Prostate gland (tissue), 2 donors: ENCODE measurements around the gene MYH8. TPM values are rescaled to one million over a fixed set of nuclear protein-coding genes. Genes with fewer than 3 reads are reported as not detected.

Experiments used
- DNase-seq: peaks from one replicate; pipeline ENCODE4 v3.0.0-alpha.2; 2019; ENCODE audit warnings: low spot score
- H3K27ac ChIP-seq, 2 donors: fragments of 200-600 bp; sonication (generic); 2 replicates each; pipeline ENCODE4 v1.5.1; 2017 to 2019
- H3K27me3 ChIP-seq: fragments of 200-600 bp; sonication (generic); replicated peaks from 2 replicates; pipeline ENCODE4 v1.5.1; 2019; ENCODE audit not compliant: insufficient read depth
- H3K36me3 ChIP-seq, 2 donors: fragments of 200-600 bp; sonication (generic); 1 replicate in 1 of 2; 2 replicates in 1 of 2; pipeline versions ENCODE4 v1.5.1 to v1.8.1; 2017 to 2019
- H3K4me1 ChIP-seq: fragments of 200-600 bp; sonication (generic); replicated peaks from 2 replicates; pipeline ENCODE4 v1.5.1; 2019
- H3K4me3 ChIP-seq, 2 donors: fragments of 200-600 bp; sonication (generic); 2 replicates each; pipeline ENCODE4 v1.5.1; 2017 to 2019
- H3K9me3 ChIP-seq: fragments of 200-600 bp; sonication (generic); 2 replicates; pipeline ENCODE4 v1.5.1; 2017
- CTCF ChIP-seq, 4 experiments: fragments of 200-600 bp in 2 of 4; fragments of 450-650 bp in 2 of 4; sonication (generic) in 2 of 4; IDR thresholded peaks; 1 replicate in 3 of 4; 2 replicates in 1 of 4; pipeline ENCODE4 v1.5.1; 2016 to 2019; ENCODE audit warnings: antibody characterized with exemption in 4 of 4, mild to moderate bottlenecking in 2 of 4, moderate library complexity in 2 of 4
- POLR2A ChIP-seq: fragments of 450-650 bp; IDR thresholded peaks from one replicate; pipeline ENCODE4 v1.6.1; 2016; ENCODE audit warnings: antibody characterized with exemption, mild to moderate bottlenecking
- POLR2AphosphoS5 ChIP-seq: sonication (generic); formaldehyde crosslinking; IDR thresholded peaks from one replicate; pipeline ENCODE4 v1.6.1; 2017; ENCODE audit warnings: antibody characterized with exemption
- WGBS: methylation state at CpG from one replicate; pipeline ENCODE4 v1.1.5; 2018; 5-methylcytosine and 5-hydroxymethylcytosine counted together
- intact Hi-C: fragments of 100-400 bp; cut with DNase I; formaldehyde crosslinking; loops from one replicate; pipeline ENCODE4 v1.14.2; 2022
- total RNA-seq, 2 donors: library from RNA; depleted of rRNA; stranded (reverse); fragments of >200 nt; gene quantifications; one replicate each; pipeline ENCODE4 v1.1.0, GENCODE V29; 2016

Gene MYH8
- total RNA-seq, 2 donors from 2014 or later = 0.05 to 0.40 TPM

- 60% methylated on average over 2 of the region's 2 CpGs for WGBS
- no peak for DNase-seq
- Histone ChIP-seq H3K9me3 (no peaks in the 10 kb centered on the region), H3K27me3 (no peaks in the 10 kb centered on the region), H3K27ac (no peak overlapping the region), H3K36me3 (no peaks in the 10 kb centered on the region), H3K4me1 (no peaks in the 10 kb centered on the region), H3K4me3 (no peak overlapping the region)
- TF ChIP-seq POLR2AphosphoS5 (no peak), POLR2A (no peak), CTCF (IDR thresholded peaks at IDR 0.05) (no peak)
- intact Hi-C loops = no loop called here
Measured at GRCh38 chr17:10429421-10430045, 7.8 kb upstream of the MYH8 start.

DNA sequence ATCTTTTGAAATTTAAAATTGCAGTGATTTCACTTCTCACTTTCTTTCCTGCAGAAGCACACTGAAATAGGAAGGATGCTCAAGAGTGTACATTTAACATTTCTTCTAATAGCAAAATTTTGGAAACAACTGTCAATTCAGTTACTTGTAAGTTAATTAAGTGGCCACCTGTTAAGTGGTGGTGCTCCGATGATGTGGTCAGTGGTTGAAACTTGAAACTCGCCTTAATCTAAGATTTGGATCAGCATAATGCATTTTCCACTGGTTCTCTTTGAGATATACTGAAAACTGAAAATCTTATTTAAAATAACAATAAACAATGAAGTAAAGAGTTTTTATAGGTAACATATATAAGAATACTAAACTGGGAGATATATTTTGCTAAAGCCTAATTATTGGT is 7.0 kb upstream of the MYH8 start:
- no peaks in the 10 kb centered on the region for H3K36me3 ChIP-seq
- no peaks in the 10 kb centered on the region for H3K27me3 ChIP-seq
- intact Hi-C loops = no loop called here
- no peak overlapping the region for H3K4me3 ChIP-seq
- H3K4me1 ChIP-seq = no peaks in the 10 kb centered on the region
- no peaks in the 10 kb centered on the region for H3K9me3 ChIP-seq
- 77% methylated on average over 2 of the region's 2 CpGs for WGBS
- TF ChIP-seq CTCF (IDR thresholded peaks at IDR 0.05) = no peak
- TF ChIP-seq POLR2A = no peak
- TF ChIP-seq POLR2AphosphoS5 = no peak
- no peak for DNase-seq
- H3K27ac ChIP-seq = no peak overlapping the region

GRCh38 chr17:10421211-10421610 is 539 bp downstream of the MYH8 start:
- Histone ChIP-seq H3K27ac (no peak overlapping the region), H3K27me3 (no peaks in the 10 kb centered on the region), H3K36me3 (no peaks in the 10 kb centered on the region), H3K4me1 (no peaks in the 10 kb centered on the region), H3K4me3 (no peak overlapping the region), H3K9me3 (no peaks in the 10 kb centered on the region)
- TF ChIP-seq POLR2A (no peak), POLR2AphosphoS5 (no peak), CTCF (IDR thresholded peaks at IDR 0.05) (no peak)
- 87% methylated on average over 2 of the region's 2 CpGs for WGBS
- DNase-seq = no peak
- intact Hi-C loops = no loop called here

DNA sequence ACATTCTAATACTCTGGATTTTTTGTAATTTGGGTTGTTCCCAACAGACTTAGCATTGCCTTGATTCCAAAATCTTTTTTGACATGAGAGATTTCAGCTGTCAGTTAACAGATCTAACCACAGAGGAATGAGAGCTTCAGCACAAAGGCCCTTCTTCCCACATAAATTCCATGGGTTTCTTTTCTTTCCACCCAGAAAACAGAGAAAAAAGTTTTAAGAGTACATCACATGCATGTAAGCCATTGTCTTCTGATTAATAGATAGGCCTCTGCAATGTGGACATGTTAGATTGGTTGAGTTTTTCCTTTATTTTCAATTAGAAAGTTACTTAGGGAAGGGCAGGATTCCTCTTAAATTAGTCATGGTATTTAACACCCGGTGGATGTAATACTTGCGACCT is 939 bp downstream of the MYH8 start:
- 73% methylated on average over 2 of the region's 2 CpGs for WGBS
- DNase-seq = no peak
- no peaks in the 10 kb centered on the region for H3K9me3 ChIP-seq
- no peak for TF ChIP-seq CTCF (IDR thresholded peaks at IDR 0.05)
- TF ChIP-seq POLR2AphosphoS5 = no peak
- no peak overlapping the region for H3K4me3 ChIP-seq
- no peaks in the 10 kb centered on the region for H3K4me1 ChIP-seq
- intact Hi-C loops = no loop called here
- H3K27ac ChIP-seq = no peak overlapping the region
- no peaks in the 10 kb centered on the region for H3K36me3 ChIP-seq
- no peaks in the 10 kb centered on the region for H3K27me3 ChIP-seq

DNA sequence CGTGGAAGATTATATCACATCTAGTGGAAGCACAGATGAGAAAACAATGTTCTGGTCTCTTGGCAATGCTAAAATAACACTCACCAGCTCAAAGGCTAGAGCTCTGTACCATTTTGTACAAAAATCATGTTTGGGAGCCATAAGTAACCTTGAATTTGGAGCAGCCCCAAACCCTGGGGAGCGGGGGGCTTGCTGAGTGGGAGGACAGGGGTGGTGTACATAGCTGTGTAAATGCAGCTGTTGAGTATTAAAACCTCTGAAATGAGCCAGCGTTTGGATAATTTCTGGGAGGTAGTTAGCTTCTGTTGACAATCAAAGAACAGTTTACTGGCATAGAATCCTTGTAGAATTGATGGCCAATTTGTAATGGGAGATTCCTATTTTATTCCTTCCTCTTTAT is 4.3 kb downstream of the MYH8 start:
- Histone ChIP-seq H3K27ac (no peak overlapping the region), H3K9me3 (no peaks in the 10 kb centered on the region), H3K27me3 (no peaks in the 10 kb centered on the region), H3K4me1 (no peaks in the 10 kb centered on the region), H3K36me3 (no peaks in the 10 kb centered on the region), H3K4me3 (no peak overlapping the region)
- intact Hi-C loops = no loop called here
- DNase-seq = no peak
- TF ChIP-seq POLR2A (no peak), POLR2AphosphoS5 (no peak), CTCF (IDR thresholded peaks at IDR 0.05) (no peak)
- 16% methylated on average over 3 of the region's 3 CpGs for WGBS
